Suprapubic skin (tissue), 4 donors: ENCODE data around the gene RABGAP1. TPM values are rescaled to one million over a fixed set of nuclear protein-coding genes. Genes with fewer than 3 reads are reported as not detected.

ENCODE experiments used
- DNase-seq, 2 donors: peaks; one replicate each; pipeline ENCODE4 v3.0.0-alpha.2; 2019; ENCODE audit warnings: low spot score in 2 of 2
- H3K27ac ChIP-seq: fragments of 200-600 bp; sonication (generic); one replicate; pipeline ENCODE4 v1.5.1; 2019
- H3K27me3 ChIP-seq: fragments of 200-600 bp; sonication (generic); one replicate; pipeline ENCODE4 v1.5.1; 2019
- H3K36me3 ChIP-seq: fragments of 200-600 bp; sonication (generic); one replicate; pipeline ENCODE4 v1.5.1; 2019
- H3K4me1 ChIP-seq: fragments of 200-600 bp; sonication (generic); one replicate; pipeline ENCODE4 v1.5.1; 2019
- H3K4me3 ChIP-seq: fragments of 200-600 bp; sonication (generic); one replicate; pipeline ENCODE4 v1.5.1; 2019; ENCODE audit warnings: mild to moderate bottlenecking
- H3K9me3 ChIP-seq: fragments of 200-600 bp; sonication (generic); one replicate; pipeline ENCODE4 v1.5.1; 2019
- EP300 ChIP-seq: sonication (generic); formaldehyde crosslinking; IDR thresholded peaks from one replicate; pipeline ENCODE4 v1.6.1; 2017; ENCODE audit warnings: antibody characterized with exemption
- POLR2A ChIP-seq, 2 donors: fragments of 450-650 bp; IDR thresholded peaks; one replicate each; pipeline ENCODE4 v1.6.1; 2017; ENCODE audit warnings: antibody characterized with exemption in 2 of 2, mild to moderate bottlenecking in 2 of 2, moderate library complexity in 2 of 2
- POLR2AphosphoS5 ChIP-seq, 3 donors: sonication (generic); formaldehyde crosslinking; IDR thresholded peaks; one replicate each; pipeline ENCODE4 v1.6.1; 2017; ENCODE audit warnings: antibody characterized with exemption in 3 of 3
- WGBS: methylation state at CpG from one replicate; pipeline ENCODE4 v1.1.5; 2018; 5-methylcytosine and 5-hydroxymethylcytosine counted together
- total RNA-seq, 4 donors: library from RNA; depleted of rRNA; stranded (reverse); fragments of >200 nt; gene quantifications; one replicate each; pipeline ENCODE4 v1.1.0, GENCODE V29; 2016
- TF ChIP-seq, protein P1 (sequence below), 2 donors: fragments of 200-600 bp in 1 of 2; fragments of 450-650 bp in 1 of 2; sonication (generic) in 1 of 2; IDR thresholded peaks; one replicate each; pipeline ENCODE4 v1.5.1; 2016 to 2019; ENCODE audit warnings: antibody characterized with exemption in 2 of 2, mild to moderate bottlenecking in 1 of 2, moderate library complexity in 1 of 2

RABGAP1 gene
- total RNA-seq, 4 donors from 2014 or later = 31.4 to 115 (median 64.4) TPM

DNA sequence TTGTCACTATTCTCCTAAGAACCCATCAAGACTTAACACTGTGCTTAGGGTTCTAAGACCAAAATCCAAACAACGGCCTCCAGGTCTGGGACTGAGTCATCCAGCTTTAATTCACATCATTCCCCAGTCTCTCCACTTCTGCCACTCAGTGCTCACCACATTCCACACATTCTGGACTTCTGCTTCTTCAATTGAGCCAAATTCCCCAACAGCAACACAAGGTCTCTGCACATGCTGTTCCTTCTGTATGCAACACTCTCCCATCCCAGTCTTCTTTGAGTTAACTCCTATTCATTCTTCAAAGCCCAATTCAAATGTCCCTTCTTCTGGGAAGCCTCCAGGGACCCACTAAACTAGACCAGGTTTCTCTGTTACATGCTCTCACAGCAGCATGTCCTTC is 190.4 kb downstream of the RABGAP1 start:
- DNase-seq = no peak
- no peaks in the 10 kb centered on the region for H3K9me3 ChIP-seq
- H3K4me3 ChIP-seq = no peak overlapping the region
- peaks cover 12% of the 10 kb centered on the region for H3K36me3 ChIP-seq
- no peak for TF ChIP-seq EP300
- no peak overlapping the region for H3K27ac ChIP-seq
- no peaks in the 10 kb centered on the region for H3K4me1 ChIP-seq
- H3K27me3 ChIP-seq = no peaks in the 10 kb centered on the region
- 71% methylated on average over 1 of the region's 1 CpG for WGBS

GRCh38 chr9:123131993-123132392 is 191.2 kb downstream of the RABGAP1 start:
- H3K36me3 ChIP-seq = peaks cover 11% of the 10 kb centered on the region
- no peak overlapping the region for H3K4me3 ChIP-seq
- TF ChIP-seq POLR2AphosphoS5 (IDR thresholded peaks at IDR 0.05) (no peak), EP300 (no peak), POLR2A (IDR thresholded peaks at IDR 0.05) (no peak)
- TF ChIP-seq, protein P1, sequence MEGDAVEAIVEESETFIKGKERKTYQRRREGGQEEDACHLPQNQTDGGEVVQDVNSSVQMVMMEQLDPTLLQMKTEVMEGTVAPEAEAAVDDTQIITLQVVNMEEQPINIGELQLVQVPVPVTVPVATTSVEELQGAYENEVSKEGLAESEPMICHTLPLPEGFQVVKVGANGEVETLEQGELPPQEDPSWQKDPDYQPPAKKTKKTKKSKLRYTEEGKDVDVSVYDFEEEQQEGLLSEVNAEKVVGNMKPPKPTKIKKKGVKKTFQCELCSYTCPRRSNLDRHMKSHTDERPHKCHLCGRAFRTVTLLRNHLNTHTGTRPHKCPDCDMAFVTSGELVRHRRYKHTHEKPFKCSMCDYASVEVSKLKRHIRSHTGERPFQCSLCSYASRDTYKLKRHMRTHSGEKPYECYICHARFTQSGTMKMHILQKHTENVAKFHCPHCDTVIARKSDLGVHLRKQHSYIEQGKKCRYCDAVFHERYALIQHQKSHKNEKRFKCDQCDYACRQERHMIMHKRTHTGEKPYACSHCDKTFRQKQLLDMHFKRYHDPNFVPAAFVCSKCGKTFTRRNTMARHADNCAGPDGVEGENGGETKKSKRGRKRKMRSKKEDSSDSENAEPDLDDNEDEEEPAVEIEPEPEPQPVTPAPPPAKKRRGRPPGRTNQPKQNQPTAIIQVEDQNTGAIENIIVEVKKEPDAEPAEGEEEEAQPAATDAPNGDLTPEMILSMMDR (IDR thresholded peaks at IDR 0.05) = no peak
- no peak for DNase-seq
- H3K4me1 ChIP-seq = no peaks in the 10 kb centered on the region
- no peaks in the 10 kb centered on the region for H3K27me3 ChIP-seq
- H3K9me3 ChIP-seq = no peaks in the 10 kb centered on the region
- H3K27ac ChIP-seq = no peak overlapping the region

DNA sequence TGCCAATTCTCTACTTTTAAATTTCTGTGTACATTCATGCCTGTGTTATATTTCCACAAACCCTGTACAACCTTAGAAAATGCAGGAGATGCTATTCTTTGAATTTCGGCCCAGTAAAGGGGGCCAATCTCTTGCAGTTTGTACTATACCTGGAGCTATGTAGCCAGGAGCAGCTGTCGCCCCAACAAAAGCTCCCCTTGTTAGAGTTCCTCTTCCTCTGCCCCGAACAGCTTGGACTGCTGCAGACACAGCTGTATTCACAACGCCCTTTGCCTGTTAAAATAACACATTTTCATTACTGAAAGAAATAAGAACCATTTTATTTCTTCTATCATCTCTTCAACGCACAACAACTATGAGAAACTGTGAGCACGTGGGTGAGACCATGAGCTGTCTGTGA is 191.9 kb downstream of the RABGAP1 start:
- no peak overlapping the region for H3K4me3 ChIP-seq
- H3K4me1 ChIP-seq = no peaks in the 10 kb centered on the region
- TF ChIP-seq, protein P1 (IDR thresholded peaks at IDR 0.05) = no peak
- TF ChIP-seq EP300 = no peak
- no peak for TF ChIP-seq POLR2A (IDR thresholded peaks at IDR 0.05)
- TF ChIP-seq POLR2AphosphoS5 (IDR thresholded peaks at IDR 0.05) = no peak
- WGBS = 89% methylated on average over 6 of the region's 6 CpGs
- peaks cover 7% of the 10 kb centered on the region for H3K36me3 ChIP-seq
- H3K27ac ChIP-seq = no peak overlapping the region
- no peaks in the 10 kb centered on the region for H3K9me3 ChIP-seq
- DNase-seq = no peak
- H3K27me3 ChIP-seq = no peaks in the 10 kb centered on the region

DNA sequence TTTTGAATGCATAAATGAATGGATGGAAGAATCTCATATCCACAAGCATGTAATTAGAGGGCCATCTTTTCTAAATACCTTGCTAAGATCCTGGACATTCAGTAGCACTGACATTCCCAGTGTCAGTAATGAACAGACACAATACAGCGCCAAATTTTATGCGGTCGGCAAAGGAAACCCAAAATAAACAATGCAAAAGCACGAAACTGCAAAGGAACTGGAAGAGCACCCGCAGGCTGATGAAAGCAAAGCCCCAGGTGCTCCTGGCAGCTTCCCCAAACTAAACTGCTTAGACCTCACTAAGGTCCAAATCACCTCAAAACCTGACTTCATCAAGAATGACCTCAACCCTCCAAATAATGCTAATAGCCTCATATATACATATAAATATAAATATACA is 194.6 kb downstream of the RABGAP1 start:
- H3K9me3 ChIP-seq = no peaks in the 10 kb centered on the region
- 82% methylated on average over 5 of the region's 5 CpGs for WGBS

DNA sequence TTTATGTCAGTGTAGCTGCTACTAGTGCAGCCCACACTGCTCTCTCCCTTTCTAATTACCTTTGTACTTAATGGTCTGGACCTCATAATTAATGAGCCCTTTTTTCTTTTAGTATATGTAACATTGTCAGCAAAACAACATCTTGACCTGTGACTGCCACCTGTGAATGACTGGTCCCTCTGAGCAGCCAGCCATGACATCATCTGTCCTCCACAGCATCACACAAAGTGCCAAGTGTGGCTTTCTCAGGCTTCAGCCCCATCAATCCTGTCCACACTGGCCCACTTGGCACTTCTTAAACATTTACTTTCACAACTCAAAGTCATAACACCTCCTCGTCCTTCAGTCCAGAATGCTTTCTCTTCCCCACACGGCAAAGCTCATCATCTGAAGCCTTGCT is 197.3 kb downstream of the RABGAP1 start:
- no peak overlapping the region for H3K4me3 ChIP-seq
- H3K9me3 ChIP-seq = no peaks in the 10 kb centered on the region
- H3K4me1 ChIP-seq = no peaks in the 10 kb centered on the region
- no peak overlapping the region for H3K27ac ChIP-seq
- DNase-seq = no peak
- H3K36me3 ChIP-seq = no peaks in the 10 kb centered on the region
- 88% methylated on average over 2 of the region's 2 CpGs for WGBS
- TF ChIP-seq, protein P1 (IDR thresholded peaks at IDR 0.05) = no peak
- TF ChIP-seq EP300 (no peak), POLR2AphosphoS5 (IDR thresholded peaks at IDR 0.05) (no peak), POLR2A (IDR thresholded peaks at IDR 0.05) (no peak)
- H3K27me3 ChIP-seq = no peaks in the 10 kb centered on the region

More for the DNA sequence above, 194.6 kb downstream of the RABGAP1 start:
- DNase-seq = no peak
- Histone ChIP-seq H3K4me1 (no peaks in the 10 kb centered on the region), H3K27me3 (no peaks in the 10 kb centered on the region), H3K27ac (no peak overlapping the region), H3K4me3 (no peak overlapping the region), H3K36me3 (peaks cover 4% of the 10 kb centered on the region)
- TF ChIP-seq POLR2AphosphoS5 (IDR thresholded peaks at IDR 0.05) = no peak
- TF ChIP-seq, protein P1 (IDR thresholded peaks at IDR 0.05) = no peak
- no peak for TF ChIP-seq EP300
- no peak for TF ChIP-seq POLR2A (IDR thresholded peaks at IDR 0.05)

DNA sequence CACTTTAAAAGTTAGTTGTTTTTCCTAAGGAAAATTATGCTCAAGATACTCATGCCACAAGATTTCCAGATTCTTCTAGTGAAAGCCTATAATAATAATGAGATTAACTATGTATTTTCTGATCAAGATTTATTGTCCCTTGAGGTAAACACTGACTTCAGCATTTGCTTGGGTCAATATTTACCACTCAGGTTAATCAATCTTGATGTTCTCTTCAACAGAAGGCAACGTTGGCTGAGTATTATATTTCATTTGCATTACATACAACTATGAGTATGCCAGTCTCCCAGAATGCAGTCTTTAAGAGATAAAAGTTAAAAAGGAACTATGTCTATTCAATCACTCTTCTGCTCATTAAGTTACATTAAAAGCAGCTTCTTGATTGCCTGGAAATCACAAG is 208.2 kb downstream of the RABGAP1 start:
- no peak for DNase-seq
- H3K4me1 ChIP-seq = no peaks in the 10 kb centered on the region

More for the DNA sequence above, 208.2 kb downstream of the RABGAP1 start:
- no peaks in the 10 kb centered on the region for H3K9me3 ChIP-seq
- no peak overlapping the region for H3K4me3 ChIP-seq
- TF ChIP-seq, protein P1 (IDR thresholded peaks at IDR 0.05) = no peak
- TF ChIP-seq POLR2A (IDR thresholded peaks at IDR 0.05) (no peak), EP300 (no peak), POLR2AphosphoS5 (IDR thresholded peaks at IDR 0.05) (no peak)
- no peak overlapping the region for H3K27ac ChIP-seq
- 67% methylated on average over 1 of the region's 1 CpG for WGBS
- no peaks in the 10 kb centered on the region for H3K36me3 ChIP-seq
- H3K27me3 ChIP-seq = no peaks in the 10 kb centered on the region
